ENCODE data around the gene IL12A. TPM values are rescaled to one million over a fixed set of nuclear protein-coding genes. Genes with fewer than 3 reads are reported as not detected.

Gene IL12A
- total and polyA plus RNA-seq, 2 of the 8 experiments (the other 6 are each of a cell fraction or from before 2014, with no cell fraction given), result 0.41 to 0.92 TPM

GRCh38 chr3:159994182-159994581 lies 5.5 kb downstream of the IL12A start:
- 0 out of 2 replicates have a peak overlapping the region, but pooled peaks have one; percentile 50 for H2BK12ac ChIP-seq (ENCODE audit: low read depth, low read length)
- no peak overlapping the region for H4K5ac ChIP-seq (ENCODE audit: insufficient read length, low read depth, low read length)
- H3K36me3 ChIP-seq (ENCODE audit: control insufficient read depth in 2 of 4, insufficient read depth in 4 of 4, low read length in 3 of 4), result no peaks in the 10 kb centered on the region; a peak in 1 of 8 replicates
- no peak overlapping the region for H2BK5ac ChIP-seq (ENCODE audit: low read depth, low read length)
- no peak for DNase-seq (ENCODE audit: low read depth in 1 of 2, low spot score in 2 of 2)
- H2AK5ac ChIP-seq (ENCODE audit: low read depth, low read length), result no peak overlapping the region
- no peaks in the 10 kb centered on the region for H3K79me1 ChIP-seq (ENCODE audit: low read depth, low read length)
- H3K4me2 ChIP-seq (ENCODE audit: insufficient read depth in 1 of 2, low read depth in 2 of 2, low read length in 2 of 2), result no peak overlapping the region
- CTCF ChIA-PET (ENCODE audit: partially characterized antibody), result interaction anchor here (0.6 to 13.5 kb wide), 9 partner anchors 8 to 557 kb away, joined by 3 to 277 read pairs (median 3); partner anchors contain the start of gene IL12A
- WGBS, 2 experiments (ENCODE audit: extremely low coverage in 1 of 2, insufficient coverage in 1 of 2, insufficient read length in 1 of 2, insufficient replicate concordance in 2 of 2, low coverage in 1 of 2, low lambda C conversion rate in 2 of 2, missing lambda C conversion rate in 1 of 2), result 35% methylated on average over 4 of the region's 4 CpGs; no CpG with 5 or more reads in 1 of the 2 experiments
- H2BK120ac ChIP-seq (replicated peaks; ENCODE audit: low read depth, low read length), result no peak overlapping the region
- no peaks in the 10 kb centered on the region for H4K20me1 ChIP-seq (replicated peaks in 1 of 2; ENCODE audit: control insufficient read depth in 1 of 2, insufficient read depth in 2 of 2, low read length in 2 of 2)
- no peak overlapping the region for H2BK15ac ChIP-seq (ENCODE audit: low read length)
- no peak overlapping the region for H4K8ac ChIP-seq (ENCODE audit: extremely low read depth, insufficient read depth, low read length)
- no peak overlapping the region for H2AFZ ChIP-seq (ENCODE audit: low read length)
- peaks cover 0 to 10% (median 2%) of the 10 kb centered on the region in 4 experiments; a peak in 4 of 7 replicates for H3K4me1 ChIP-seq (replicated peaks in 1 of 4; ENCODE audit: control insufficient read depth in 3 of 4, insufficient read depth in 4 of 4, low read length in 3 of 4)
- H3K27me3 ChIP-seq (replicated peaks in 1 of 4; ENCODE audit: control insufficient read depth in 3 of 4, extremely low read depth in 1 of 4, insufficient read depth in 3 of 4, low read length in 3 of 4), result peaks cover 0 to 3% (median 2%) of the 10 kb centered on the region in 4 experiments; a peak in 3 of 7 replicates
- no peak overlapping the region for H2BK20ac ChIP-seq (ENCODE audit: low read length)
- no peak overlapping the region for H3K27ac ChIP-seq (ENCODE audit: low read depth, low read length)
- no peak overlapping the region for H3K4ac ChIP-seq (replicated peaks; ENCODE audit: insufficient read length, low read depth, low read length)
- H3K79me2 ChIP-seq (ENCODE audit: control insufficient read depth in 1 of 2, insufficient read depth in 2 of 2, low read length in 2 of 2), result no peaks in the 10 kb centered on the region
- H3K18ac ChIP-seq (ENCODE audit: extremely low read depth, low read length), result no peak overlapping the region; the same call in 1 of the 2 replicates
- POLR2A ChIA-PET (ENCODE audit: partially characterized antibody), result no interaction called here
- no peak overlapping the region for H3K14ac ChIP-seq (ENCODE audit: insufficient read length)
- peaks cover under 1% of the 10 kb centered on the region; the same call in 1 of the 2 replicates for H3K23me2 ChIP-seq (ENCODE audit: low read depth, low read length)
- H3K9me3 ChIP-seq (ENCODE audit: insufficient read depth in 2 of 2, low read depth in 1 of 2, low read length in 1 of 2), result peaks cover 4 to 7% of the 10 kb centered on the region in 2 experiments; a peak in 1 of 4 replicates
- no peak overlapping the region for H3K23ac ChIP-seq (ENCODE audit: insufficient read length)
- no peak for FAIRE-seq
- no peak overlapping the region for H3K9ac ChIP-seq (replicated peaks in 1 of 4; ENCODE audit: extremely low read depth in 1 of 4, low read depth in 3 of 4, low read length in 3 of 4)
- H3K56ac ChIP-seq (replicated peaks; ENCODE audit: insufficient read length, low read depth, low read length), result no peak overlapping the region
- H4K91ac ChIP-seq (replicated peaks; ENCODE audit: insufficient read length, low read length), result no peak overlapping the region
- H3K4me3 ChIP-seq (ENCODE audit: extremely low read depth in 1 of 4, insufficient read depth in 2 of 4, low read depth in 3 of 4, low read length in 4 of 4), result no peak overlapping the region
- TF ChIP-seq RNF2 (IDR thresholded peaks at IDR 0.05; ENCODE audit: borderline replicate concordance, low read depth, low read length, missing control alignments, poor library complexity, severe bottlenecking), result no peak
- no peak for TF ChIP-seq EP300 (IDR thresholded peaks at IDR 0.05; ENCODE audit: borderline replicate concordance in 1 of 2, low read depth in 2 of 2, low read length in 2 of 2)
- no peak for TF ChIP-seq TBP (IDR thresholded peaks at IDR 0.05; ENCODE audit: low read depth, low read length)
- no peak for TF ChIP-seq USF2 (IDR thresholded peaks at IDR 0.05; ENCODE audit: low read length)
